ENCODE data around the gene KRTAP10-3.

DNA sequence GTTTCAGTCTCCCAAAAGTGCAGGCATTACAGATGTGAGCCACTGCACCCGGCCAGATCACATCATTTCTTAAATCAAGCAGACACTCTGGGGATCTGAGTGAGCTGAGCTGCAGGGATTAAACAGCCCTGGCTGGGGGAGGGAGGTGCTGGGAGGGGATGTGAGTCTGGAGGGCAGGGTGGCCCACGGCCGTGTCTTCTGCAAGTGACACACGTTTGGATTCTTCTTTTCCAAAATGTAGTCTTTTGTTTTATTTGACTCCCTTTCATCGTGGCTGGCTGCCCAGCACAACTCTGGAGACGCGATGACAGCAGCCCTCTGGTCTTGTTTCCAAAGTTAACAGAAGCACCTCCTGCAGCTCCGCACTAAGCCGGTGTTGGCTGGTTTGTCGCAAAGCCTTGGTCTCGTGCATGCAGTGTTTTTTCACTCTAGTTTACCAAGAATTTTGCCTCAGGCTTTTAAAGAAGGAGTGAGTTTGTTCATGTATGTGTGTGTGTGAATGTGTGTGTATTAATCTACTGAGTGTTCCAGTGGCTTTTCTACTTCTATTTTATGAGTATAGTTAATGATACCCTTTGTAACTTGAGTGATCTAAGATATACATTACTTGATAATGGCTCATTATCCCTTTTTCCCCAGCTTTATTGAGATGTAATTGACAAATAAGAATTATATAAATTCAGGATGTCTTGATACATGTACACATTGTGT, 24.6 kb upstream of the KRTAP10-3 start:
- TF ChIP-seq, protein P1, sequence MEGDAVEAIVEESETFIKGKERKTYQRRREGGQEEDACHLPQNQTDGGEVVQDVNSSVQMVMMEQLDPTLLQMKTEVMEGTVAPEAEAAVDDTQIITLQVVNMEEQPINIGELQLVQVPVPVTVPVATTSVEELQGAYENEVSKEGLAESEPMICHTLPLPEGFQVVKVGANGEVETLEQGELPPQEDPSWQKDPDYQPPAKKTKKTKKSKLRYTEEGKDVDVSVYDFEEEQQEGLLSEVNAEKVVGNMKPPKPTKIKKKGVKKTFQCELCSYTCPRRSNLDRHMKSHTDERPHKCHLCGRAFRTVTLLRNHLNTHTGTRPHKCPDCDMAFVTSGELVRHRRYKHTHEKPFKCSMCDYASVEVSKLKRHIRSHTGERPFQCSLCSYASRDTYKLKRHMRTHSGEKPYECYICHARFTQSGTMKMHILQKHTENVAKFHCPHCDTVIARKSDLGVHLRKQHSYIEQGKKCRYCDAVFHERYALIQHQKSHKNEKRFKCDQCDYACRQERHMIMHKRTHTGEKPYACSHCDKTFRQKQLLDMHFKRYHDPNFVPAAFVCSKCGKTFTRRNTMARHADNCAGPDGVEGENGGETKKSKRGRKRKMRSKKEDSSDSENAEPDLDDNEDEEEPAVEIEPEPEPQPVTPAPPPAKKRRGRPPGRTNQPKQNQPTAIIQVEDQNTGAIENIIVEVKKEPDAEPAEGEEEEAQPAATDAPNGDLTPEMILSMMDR (IDR thresholded peaks at IDR 0.05): no peak
- TF ChIP-seq POLR2A (IDR thresholded peaks at IDR 0.05): no peak

All from heart left ventricle (tissue), 13 donors.